ENCODE results near the gene MRPS9.

Gene MRPS9

DNA sequence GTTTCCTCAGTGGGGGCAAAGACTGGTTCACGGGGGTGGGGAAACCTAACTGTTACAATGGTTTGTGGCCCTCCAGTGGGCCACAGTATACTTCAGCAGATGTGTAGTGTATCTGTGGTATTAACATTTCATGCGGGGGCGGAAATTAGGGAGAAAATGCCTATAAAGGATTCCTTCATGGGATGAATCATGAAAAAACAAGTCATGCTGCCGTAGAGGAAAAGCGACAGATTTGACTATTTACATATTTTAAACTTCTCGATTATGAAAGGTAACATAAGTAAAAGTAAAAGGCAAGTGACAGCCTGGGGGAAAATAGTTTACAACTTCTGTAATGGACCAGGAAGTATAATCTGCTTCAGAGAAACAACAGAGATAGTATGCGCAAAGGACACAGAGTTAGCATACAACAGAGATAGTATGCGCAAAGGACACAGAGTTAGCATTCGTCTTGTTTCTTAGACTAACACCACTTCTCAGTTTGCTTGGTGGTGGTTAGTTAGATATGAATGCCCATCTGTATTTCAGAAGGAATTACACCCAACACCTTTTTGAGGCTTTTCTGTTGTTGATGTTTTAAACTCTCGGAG lies 41.1 kb downstream of the MRPS9 start:
- DNase-seq (ENCODE audit: low read depth, low spot score): no peak

DNA sequence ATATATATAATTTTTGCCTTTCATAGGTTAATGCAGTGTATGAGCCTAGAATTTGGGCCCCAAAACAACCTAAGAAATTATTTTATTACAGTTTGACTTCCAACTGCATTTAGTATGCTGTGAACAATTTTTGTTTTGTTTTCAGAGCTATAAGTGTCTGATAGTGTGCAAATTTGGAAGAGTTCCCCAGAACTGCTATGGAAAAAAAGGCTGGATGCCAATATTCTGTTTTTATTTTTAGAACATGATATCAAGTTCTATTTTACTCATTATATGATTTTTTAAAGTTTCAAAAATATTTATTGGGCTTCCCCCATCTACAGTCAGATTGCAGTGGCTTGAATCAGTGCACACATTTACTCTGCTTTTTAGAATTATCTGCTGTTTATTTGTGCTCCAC lies 42.6 kb downstream of the MRPS9 start:
- no peak for DNase-seq (ENCODE audit: low read depth, low spot score)

DNA sequence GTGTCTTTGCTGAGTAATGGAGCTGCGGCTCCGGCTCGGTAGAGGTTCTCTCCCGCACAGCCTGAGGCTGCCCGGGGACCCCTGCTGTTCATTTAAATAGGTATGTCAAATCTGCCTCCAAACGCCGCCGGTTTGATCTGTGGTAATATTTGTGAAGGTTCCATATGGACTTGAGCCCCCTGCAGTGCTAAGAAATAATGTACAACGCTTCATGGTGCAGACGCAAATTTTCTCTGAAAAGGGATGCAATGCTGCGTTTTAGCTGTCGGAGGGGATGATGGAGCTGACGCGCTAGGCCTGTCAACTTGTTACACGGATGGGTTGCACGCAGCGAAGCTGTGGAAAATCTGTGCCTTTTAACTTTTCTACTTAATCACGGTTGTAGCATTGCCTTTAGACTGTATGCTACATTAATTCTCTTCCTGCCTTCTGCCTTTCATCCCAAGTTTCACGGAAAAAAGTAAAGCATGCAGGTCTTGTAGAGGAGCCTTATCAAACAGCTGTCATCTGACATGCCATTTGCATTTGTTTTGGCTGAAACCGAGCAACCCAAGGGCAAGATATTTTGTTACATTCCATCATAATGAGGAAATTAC lies 43.2 kb downstream of the MRPS9 start:
- DNase-seq (ENCODE audit: low read depth, low spot score): peak; percentile 75

DNA sequence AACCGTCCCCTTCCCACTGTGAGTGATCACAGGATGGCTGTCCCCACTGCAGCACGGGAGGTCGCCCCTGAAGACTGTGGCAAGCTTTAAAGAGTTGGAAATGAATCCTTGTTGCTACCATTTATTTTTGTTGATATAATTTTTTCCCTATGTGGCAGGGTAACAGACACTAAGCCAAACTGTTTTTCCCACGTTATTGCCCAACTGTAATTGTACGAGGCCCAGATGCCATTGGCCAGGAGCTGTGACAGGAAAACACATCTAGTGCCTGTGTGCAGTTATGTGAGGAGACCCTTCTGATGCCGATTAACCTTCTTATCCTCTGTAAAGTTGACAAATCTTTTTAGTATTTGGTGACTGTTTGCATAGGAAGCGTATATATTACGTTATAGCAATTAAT lies 44.2 kb downstream of the MRPS9 start:
- DNase-seq (ENCODE audit: low read depth, low spot score): no peak

DNA sequence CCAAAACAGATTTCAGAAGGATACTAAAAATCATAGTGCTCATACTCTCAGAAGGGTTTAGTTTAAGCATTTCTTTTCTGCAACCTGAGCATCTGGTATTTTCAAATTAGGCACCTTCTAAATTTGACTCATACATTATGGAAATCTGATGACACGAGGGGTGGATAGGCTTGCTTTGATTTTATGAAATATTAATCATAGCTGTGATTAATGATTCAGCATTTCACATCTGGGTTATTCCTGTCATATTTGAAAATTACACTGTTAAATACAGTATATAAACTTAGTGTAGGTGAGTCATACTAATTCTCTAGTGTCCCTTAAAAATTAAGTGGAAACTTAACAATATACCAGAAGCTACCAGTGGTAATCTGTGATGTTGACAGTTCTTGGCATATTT lies 47.7 kb downstream of the MRPS9 start:
- no peak for DNase-seq (ENCODE audit: low read depth, low spot score)

DNA sequence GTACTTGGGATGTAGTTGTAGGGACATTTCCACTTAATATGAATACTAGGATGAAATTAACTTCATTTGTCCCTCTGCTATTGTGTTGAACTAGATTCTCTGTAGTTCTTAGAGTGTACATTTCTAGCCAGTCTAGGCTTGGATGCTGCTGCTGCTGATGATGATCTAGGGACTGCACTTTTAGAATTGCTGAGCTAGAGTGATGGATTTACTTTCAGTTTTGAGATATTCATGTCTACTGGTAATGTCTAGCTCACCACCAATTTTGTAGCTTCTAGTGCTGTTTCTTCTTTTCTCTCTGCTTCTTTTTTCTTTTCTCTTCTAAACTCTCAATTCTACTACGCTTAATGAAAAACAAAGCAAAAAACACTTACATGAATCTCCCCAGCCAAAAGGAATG lies 49.4 kb downstream of the MRPS9 start:
- DNase-seq (ENCODE audit: low read depth, low spot score): no peak

DNA sequence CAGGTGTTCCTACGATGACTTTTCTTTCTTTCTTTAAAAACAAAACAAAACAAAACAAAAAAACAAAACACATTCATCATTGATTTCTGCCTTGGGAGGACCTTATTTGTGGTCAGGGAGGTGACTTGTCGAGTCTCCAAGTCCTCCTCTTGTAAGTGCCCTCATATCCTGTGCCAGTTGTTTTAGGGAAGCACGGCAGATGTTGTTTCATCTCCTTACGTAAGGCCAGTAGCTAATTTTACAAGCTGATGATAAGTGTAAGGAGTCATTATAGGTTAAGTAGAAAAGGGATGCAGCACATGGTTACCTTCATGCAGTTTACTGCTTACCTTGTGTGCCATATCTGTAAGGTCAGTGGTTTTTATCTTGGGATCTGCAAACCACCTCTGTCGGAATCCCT lies 52.2 kb downstream of the MRPS9 start:
- no peak for DNase-seq (ENCODE audit: low read depth, low spot score)

DNA sequence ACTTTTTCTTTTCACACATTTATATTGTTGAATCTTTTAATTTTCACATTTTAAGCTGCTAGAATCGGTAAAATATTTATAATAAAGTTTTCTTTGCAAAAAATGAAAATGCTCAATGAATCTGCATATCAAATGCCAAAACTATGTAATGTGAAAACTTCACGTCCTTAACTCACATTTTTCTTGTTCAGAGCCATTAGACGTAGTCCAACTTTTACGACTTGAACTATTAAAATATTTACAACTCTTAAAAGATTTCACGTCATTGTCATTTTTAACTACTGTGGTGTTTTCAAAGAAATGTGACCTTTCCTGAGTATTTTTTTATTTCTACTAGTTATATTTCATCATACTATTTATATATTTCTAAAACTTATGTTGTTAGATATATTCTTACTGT lies 54.9 kb downstream of the MRPS9 start:
- DNase-seq (ENCODE audit: low read depth, low spot score): no peak

DNA sequence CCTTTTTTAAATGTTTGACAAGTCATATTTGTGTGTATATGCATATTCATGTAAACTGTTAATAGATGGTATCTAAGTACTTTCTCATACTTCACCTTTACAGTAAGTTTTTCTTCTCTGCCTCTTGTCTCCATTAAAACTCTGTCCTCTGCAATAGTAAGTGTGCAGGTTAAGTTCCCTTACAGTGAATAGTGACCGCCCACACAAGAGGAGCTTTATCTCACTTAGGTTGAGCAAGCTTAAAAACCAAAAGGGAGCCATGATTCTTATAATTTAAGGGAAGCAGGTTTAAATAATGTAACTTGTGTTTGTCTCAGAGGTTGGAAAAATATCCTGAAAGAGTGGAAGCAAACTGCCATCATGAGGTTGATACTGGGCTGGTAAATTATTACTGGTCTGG lies 61.3 kb downstream of the MRPS9 start:
- no peak for DNase-seq (ENCODE audit: low read depth, low spot score)

DNA sequence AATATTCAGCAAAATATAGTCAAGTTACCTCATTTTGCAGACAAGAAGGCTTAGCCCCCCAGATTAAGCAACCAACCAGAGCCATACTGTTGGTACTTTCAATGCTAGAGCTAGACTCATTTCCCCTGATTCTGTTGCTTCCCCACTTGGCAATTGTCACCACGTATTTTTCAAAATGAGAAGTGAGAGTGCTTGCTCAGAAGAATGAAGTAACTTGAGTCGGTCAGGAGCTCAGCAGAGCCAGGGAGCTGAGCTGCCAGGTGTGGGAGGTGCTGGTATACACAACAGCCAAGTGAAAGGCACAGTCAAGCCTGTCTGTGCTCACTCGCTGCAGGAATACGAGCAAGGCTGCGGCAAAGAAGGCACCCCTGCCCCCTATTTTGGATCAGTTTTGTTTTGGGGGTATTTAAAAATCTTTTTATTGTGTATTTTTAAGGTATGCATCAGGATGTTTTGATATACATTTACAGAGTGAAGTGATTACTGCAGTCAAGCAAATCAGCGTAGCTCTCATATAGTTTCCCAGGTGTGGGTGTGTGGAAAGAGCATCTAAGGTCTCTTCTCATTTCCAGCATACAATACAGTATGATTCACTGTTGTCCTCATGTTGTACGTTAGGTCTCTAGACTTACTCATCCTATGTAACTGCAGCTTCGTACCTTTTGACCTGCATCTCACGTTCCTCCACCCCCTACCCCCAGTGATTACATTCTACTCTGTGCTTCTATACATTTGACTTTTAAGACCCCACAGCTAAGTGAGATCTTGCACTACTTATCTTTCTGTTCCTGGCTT lies 62.4 kb downstream of the MRPS9 start:
- no peak for DNase-seq (ENCODE audit: low read depth, low spot score)

DNA sequence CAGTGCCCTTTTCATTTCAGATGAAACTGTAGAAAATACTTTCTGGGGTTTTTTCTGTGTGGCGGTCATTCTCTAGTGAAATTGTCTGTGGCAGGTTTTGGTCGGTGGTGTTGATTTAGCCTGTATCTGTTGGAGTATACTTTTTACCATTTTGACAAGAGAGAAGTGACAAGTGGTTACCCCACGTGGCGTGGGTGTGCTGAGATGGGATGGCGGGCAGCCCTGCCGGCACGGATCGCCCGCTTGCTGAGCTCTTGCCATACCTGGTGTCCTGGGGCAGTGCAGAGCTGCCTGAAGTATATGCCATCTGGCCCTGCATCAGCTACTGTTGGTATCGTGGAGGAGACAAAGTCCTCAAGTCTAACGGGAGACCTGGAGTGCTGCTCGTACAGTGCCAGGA lies 64.1 kb downstream of the MRPS9 start:
- no peak for DNase-seq (ENCODE audit: low read depth, low spot score)

DNA sequence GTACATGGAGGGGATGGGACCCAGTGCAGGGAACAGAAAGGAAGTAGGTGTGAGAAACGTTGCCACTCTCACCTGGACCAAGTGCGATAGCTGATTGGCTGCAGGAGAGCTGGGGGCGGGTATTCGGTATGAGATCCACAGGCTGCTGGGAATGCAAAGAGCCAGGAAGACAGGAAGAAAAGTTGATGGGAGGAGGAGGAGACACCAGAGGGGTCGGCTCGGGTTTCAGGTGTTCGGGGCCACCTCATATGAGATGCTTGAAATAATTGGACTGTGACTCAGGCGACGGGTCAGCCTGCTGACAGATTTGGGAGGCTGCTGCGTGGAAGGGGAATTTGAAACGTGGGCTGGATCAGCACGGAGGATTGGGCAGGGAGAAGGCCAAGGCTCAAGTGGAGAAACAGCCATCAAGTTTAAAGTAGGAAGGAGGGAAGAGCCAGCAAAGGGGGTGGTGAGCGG lies 65.1 kb downstream of the MRPS9 start:
- DNase-seq (ENCODE audit: low read depth, low spot score): peak; percentile 95

DNA sequence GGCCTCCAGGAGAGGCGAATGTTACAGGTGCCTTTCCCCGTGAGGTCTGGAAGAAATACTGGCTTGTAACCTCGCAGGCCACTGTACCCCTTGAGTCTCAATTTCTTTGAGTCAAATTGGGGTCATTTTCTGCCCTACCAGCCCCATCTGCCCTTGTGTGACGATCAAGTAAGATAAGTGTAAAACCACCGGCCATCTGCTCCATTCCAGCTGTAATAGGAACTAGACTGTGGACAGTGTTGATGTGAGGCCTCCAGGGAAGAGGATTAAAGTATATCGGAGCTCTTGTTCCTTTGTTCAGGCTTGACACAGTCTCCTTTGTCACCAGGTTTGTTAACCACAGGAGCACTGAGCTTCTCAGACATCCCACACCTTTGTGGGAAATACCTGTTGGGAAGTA lies 65.6 kb downstream of the MRPS9 start:
- DNase-seq (ENCODE audit: low read depth, low spot score): no peak

DNA sequence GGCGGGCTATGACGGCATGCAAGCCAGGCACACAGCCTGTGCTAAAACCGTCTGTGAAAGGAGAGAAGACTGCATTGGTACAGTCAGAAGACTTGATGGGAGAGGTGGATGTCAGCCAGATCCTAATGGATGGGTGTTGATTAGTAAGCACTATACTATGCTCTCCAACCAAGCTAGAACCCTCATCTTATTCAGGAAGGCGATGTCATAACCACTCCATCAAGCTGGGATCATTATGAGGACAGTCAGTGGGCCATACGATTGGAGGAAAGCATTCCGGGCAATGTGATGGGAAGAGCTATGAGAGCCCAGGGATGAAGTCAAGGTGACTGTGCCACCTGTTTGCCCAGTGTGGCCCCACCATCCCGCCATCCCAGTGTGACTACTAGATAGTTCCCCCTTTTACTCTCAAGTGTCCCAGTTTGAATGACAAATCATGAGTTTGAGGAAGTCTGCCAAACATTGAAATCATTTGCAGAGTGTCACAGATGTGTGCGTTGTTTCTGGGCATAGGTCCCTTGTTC lies 66.4 kb downstream of the MRPS9 start:
- no peak for DNase-seq (ENCODE audit: low read depth, low spot score)

DNA sequence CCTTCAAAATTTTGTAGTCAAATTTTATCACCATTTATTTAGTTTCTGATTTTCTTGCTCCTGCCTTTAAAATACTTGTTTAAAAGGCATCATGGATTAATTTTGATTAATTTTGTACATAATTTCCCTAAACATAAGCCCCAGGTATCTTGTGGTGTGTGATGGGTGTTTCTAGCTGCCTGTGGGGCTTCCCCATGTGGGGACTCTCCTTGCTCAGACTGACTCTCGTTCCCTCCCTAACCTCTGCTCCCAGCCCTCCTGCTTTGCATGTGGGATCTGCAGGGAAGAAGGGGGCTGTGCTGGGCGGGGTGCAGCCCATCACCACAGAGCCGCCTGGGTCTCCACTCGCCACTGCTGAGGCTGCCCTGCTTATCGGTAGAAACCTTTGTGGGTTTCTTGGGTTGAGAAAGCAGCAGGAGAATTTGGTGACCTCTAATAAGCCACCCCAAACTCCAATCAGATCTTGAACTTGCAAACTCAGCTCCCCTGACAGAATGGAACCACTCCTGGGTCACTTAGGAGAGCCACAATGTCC lies 72.5 kb downstream of the MRPS9 start:
- no peak for DNase-seq (ENCODE audit: low read depth, low spot score)

DNA sequence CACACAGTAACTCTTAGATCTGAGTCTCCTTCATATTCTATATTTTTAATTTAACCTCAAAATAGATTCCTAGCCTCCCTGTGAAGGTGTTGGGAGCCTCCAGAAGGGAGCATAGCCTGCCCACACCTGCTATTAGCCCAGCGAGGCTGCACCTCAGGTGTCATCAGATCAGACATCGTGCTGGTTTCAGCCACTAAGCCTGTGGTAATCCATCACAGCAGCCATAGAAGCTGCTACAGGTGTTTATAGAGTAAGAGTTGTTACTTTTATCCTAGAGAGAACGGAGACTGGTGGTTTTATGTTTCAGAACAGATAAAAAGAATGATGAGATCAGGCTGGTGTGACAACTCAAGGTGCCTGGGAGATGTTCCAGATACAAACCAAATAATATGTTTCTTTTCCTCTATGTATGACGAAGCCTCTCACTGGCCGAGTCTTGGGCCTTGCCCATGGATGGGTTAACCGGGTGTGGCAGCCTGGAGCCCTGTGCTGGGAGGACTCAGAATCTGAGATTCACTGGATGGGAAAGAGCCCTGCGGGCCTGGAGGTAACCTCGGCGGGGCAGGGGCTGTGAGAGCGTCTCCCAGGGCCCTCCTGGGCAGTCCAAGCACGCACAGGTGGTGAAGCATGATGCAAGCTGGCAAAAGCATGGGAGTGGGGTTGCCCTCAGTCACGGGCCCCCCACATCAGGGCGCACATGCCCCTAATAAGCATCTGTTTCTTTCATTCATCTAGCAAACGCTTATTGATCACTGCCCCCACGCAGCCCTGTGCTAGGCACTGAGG lies 73.7 kb downstream of the MRPS9 start:
- DNase-seq (ENCODE audit: low read depth, low spot score): no peak

DNA sequence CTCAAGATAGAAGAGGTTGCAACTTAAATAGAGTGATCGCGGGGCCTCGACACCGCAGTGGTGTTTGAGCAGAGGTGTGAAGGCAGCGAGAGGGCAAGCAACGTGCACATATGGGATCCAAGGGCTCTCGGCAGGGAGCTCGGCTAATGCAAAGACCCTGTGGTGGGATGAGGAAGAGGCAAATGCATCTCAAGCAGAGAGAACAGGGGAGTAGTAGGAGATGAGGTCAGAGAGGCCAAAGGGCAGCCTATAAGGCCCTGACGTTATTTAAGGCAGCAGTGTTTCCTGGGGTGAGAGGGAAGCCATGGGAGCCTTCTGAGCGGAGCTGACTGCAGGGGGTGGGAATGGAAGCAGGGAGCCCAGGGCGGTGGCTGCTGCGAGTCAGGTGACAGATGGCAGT lies 74.5 kb downstream of the MRPS9 start:
- peak; percentile 30 for DNase-seq (ENCODE audit: low read depth, low spot score)

DNA sequence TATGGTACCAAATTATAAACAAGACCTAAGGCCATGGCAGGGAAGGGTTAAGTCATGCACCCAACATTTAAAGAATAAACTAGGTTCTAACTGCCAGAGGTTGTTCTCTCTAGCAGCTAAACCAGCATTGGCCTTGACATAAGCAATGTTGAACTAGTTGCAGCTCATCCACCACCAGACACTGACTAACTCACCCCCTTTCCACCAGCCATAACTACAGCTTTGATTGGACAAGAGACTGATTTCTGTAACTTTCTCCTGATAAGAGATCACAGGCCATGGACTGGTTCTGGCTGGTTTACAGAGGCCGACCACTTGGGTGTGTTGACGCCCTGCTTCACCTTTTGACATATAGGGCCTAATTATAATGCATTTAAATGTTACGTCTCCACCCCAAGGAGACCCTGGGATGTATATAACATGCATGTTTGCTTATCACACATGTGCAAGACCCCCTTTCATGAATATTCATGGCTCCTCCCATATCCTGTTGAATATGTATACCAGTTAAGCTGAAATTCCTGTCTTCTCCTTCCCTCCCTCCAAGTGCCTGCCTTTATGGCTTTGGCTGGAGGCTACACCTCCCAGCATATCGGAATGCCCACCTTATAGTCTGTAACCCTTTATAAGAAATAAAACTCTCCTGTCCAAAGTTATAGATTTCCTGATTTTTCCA lies 75.9 kb downstream of the MRPS9 start:
- peak; percentile 22 for DNase-seq (ENCODE audit: low read depth, low spot score)

DNA sequence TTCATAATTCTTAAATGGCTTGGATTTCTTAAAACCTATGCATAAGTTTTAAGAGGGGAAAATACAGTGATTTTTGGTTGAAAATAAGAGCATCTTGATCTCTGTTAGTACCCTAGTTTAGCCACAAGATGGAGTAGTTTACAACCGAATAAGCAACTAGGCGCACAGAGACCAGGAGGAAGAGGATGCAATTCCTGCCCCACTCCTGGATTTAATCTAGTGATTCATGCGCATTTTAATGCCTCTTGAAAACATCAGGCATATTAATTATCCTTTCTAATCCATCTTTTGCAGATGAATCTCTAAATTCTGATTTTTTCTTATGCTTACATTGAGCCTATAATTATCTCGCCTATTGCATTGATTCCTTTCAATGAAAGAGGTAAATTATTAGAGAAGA lies 76.7 kb downstream of the MRPS9 start:
- DNase-seq (ENCODE audit: low read depth, low spot score): no peak

DNA sequence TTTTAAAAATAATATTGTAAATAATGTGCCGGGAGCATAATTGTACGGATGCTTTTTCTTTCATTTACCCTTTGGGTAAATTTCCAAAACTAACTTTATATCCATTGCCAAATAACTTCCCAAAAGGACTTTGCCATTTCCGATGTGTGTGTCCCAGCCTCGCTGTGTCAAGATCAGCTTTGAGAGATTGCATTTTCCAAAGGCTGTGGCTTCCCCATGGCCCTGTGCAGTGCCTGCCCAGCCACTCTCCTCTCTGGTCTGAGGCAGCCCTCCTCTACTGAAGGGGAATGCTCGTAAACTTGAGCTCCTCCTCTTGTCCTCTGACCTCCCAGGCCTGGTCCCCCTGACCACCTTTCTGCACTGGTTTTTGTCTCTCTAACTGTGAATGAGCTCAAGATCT lies 78.5 kb downstream of the MRPS9 start:
- DNase-seq (ENCODE audit: low read depth, low spot score): no peak

DNA sequence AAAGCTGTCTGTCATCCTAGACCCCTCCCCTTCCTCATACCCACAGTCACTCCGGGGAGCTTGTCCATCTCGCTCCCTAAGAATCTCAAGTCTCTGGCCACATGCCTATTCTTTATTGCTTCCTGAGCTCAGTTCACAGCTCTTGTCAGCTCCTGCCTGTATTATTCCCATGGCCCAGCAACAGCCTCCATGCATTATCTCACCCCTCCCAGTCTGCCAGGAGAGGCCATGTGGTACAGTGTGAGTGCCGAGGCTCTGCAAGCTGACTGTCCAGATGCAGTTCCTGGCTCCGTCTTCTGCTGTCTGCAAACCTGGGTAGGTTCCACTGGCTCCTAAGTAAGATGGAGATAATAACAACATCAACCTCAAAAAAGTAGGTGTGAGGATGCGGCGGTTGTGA lies 79.7 kb downstream of the MRPS9 start:
- DNase-seq (ENCODE audit: low read depth, low spot score): no peak
